ENCODE results near the gene SCMH1.

- no peak for TF ChIP-seq CTCF (IDR thresholded peaks at IDR 0.05)
- no peak for TF ChIP-seq EP300 (IDR thresholded peaks at IDR 0.05)
- TF ChIP-seq POLR2AphosphoS5 (IDR thresholded peaks at IDR 0.05) = no peak
- TF ChIP-seq POLR2A (IDR thresholded peaks at IDR 0.05) = no peak
Observed at GRCh38 chr1:41286486-41286885, 44.4 kb upstream of the SCMH1 start.

Measured in gastroesophageal sphincter (tissue), 3 donors.